HFFc6 (cell line): ENCODE data around the gene BAX. TPM values are rescaled to one million over a fixed set of nuclear protein-coding genes. Genes with fewer than 3 reads are reported as not detected.

ENCODE experiments used
- DNase-seq: peaks from one replicate; pipeline ENCODE4 v3.0.0-alpha.2; 2018
- H3K27ac Mint-ChIP-seq: 2 replicates; pipeline ENCODE4 v1.8.0; 2020; ENCODE audit warnings: mild to moderate bottlenecking, mixed read lengths
- H3K27me3 Mint-ChIP-seq: 2 replicates; pipeline ENCODE4 v1.8.0; 2021; ENCODE audit warnings: mild to moderate bottlenecking, moderate library complexity, mixed read lengths; ENCODE audit not compliant: insufficient read depth
- H3K36me3 Mint-ChIP-seq: 2 replicates; pipeline ENCODE4 v1.8.0; 2021; ENCODE audit warnings: low read depth, mixed read lengths
- H3K4me1 Mint-ChIP-seq: 2 replicates; pipeline ENCODE4 v1.8.0; 2020; ENCODE audit warnings: low read depth, mixed read lengths
- H3K4me3 Mint-ChIP-seq: 2 replicates; pipeline ENCODE4 v1.8.0; 2020; ENCODE audit warnings: mild to moderate bottlenecking, moderate library complexity, mixed read lengths
- H3K9me3 Mint-ChIP-seq: 2 replicates; pipeline ENCODE4 v1.8.0; 2020; ENCODE audit warnings: mild to moderate bottlenecking, mixed read lengths
- microRNA-seq: library from miRNA; unstranded; fragments of <30 nt; microRNA quantifications from one replicate; pipeline ENCODE4, GENCODE V29; 2019
- total RNA-seq, 6 experiments: library from RNA; stranded (reverse); fragmentation: NEBNext Ultra II Directional; extraction: Animal tissue kit (Norgen Biotek cat#: 25700); gene quantifications; 2 replicates in 1 of 6; 3 replicates in 5 of 6; pipeline ENCODE4 v1.2.3, GENCODE V29; 2021
- TF ChIP-seq, protein P1 (sequence below): fragments of 200-600 bp; sonication (generic); IDR thresholded peaks from 2 replicates; pipeline ENCODE4 v1.5.0; 2021; ENCODE audit warnings: antibody characterized with exemption, mild to moderate bottlenecking

The BAX gene
- total RNA-seq, 6 experiments from 2014 or later = 223 to 260 (median 244) TPM

GRCh38 chr19:49009828-49010227 lies 55.2 kb downstream of the BAX start:
- Mint-ChIP-seq H3K27me3 (peaks cover 1% of the 10 kb centered on the region), H3K4me1 (no peaks in the 10 kb centered on the region), H3K36me3 (peaks cover 22% of the 10 kb centered on the region), H3K4me3 (no peak overlapping the region), H3K27ac (no peak overlapping the region), H3K9me3 (no peaks in the 10 kb centered on the region)
- TF ChIP-seq, protein P1, sequence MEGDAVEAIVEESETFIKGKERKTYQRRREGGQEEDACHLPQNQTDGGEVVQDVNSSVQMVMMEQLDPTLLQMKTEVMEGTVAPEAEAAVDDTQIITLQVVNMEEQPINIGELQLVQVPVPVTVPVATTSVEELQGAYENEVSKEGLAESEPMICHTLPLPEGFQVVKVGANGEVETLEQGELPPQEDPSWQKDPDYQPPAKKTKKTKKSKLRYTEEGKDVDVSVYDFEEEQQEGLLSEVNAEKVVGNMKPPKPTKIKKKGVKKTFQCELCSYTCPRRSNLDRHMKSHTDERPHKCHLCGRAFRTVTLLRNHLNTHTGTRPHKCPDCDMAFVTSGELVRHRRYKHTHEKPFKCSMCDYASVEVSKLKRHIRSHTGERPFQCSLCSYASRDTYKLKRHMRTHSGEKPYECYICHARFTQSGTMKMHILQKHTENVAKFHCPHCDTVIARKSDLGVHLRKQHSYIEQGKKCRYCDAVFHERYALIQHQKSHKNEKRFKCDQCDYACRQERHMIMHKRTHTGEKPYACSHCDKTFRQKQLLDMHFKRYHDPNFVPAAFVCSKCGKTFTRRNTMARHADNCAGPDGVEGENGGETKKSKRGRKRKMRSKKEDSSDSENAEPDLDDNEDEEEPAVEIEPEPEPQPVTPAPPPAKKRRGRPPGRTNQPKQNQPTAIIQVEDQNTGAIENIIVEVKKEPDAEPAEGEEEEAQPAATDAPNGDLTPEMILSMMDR = no peak
- no peak for DNase-seq

GRCh38 chr19:49010453-49010852 lies 55.8 kb downstream of the BAX start:
- TF ChIP-seq, protein P1 = no peak
- no peak for DNase-seq

DNA sequence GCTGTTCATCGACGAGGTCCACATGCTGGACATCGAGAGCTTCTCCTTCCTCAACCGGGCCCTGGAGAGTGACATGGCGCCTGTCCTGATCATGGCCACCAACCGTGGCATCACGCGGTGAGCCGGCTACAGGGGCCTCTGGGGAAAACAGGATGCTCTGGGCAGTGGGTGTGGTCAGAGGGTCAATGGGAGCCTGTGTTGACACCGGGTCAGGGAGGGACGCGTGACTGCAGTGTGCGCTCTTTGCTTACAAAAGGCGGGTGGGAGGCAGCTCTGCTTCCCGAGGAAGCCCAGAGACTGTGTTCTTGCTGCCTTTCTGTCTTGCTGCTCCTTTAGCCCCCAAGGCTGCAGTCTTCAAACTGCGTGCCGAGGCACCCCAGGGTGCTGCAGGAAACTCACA lies 56.5 kb downstream of the BAX start:
- peaks cover 1% of the 10 kb centered on the region for H3K27me3 Mint-ChIP-seq
- TF ChIP-seq, protein P1 = no peak
- no peak overlapping the region for H3K4me3 Mint-ChIP-seq
- H3K9me3 Mint-ChIP-seq = no peaks in the 10 kb centered on the region
- no peak overlapping the region for H3K27ac Mint-ChIP-seq
- H3K36me3 Mint-ChIP-seq = peaks cover 27% of the 10 kb centered on the region
- no peaks in the 10 kb centered on the region for H3K4me1 Mint-ChIP-seq
- DNase-seq = no peak

More at GRCh38 chr19:49010453-49010852, 55.8 kb downstream of the BAX start:
- Mint-ChIP-seq H3K4me1 (no peaks in the 10 kb centered on the region), H3K27me3 (peaks cover 1% of the 10 kb centered on the region), H3K9me3 (no peaks in the 10 kb centered on the region), H3K36me3 (peaks cover 24% of the 10 kb centered on the region), H3K27ac (no peak overlapping the region), H3K4me3 (no peak overlapping the region)

Small RNA genes lying within 50 kb of the gene (microRNA-seq; reads per million reads assigned to microRNA genes)
- gene MIR6798 = 3.9 reads per million

Other genes with a start within 250 kb of the BAX start
- gene MAMSTR, start 235.2 kb upstream of the BAX start, total RNA-seq = 1 to 10 TPM; 2.7 to 4.5 (median 3.0) TPM
- under 1 TPM in 1 of 6 experiments, not detected in 5; 0.07 TPM for gene RASIP1, start 214.3 kb upstream of the BAX start, total RNA-seq
- gene IZUMO1, start 208.0 kb upstream of the BAX start, total RNA-seq = not detected
- under 1 TPM in 3 of 6 experiments, not detected in 3; 0.05 to 0.06 (median 0.05) TPM for gene FUT1, start 202.2 kb upstream of the BAX start, total RNA-seq
- gene FGF21, start 199.4 kb upstream of the BAX start, total RNA-seq = not detected
- gene BCAT2, start 143.8 kb upstream of the BAX start, total RNA-seq = 10 to 100 TPM; 31.3 to 41.2 (median 34.0) TPM
- gene HSD17B14, start 118.4 kb upstream of the BAX start, total RNA-seq = 1 to 10 TPM; 2.9 to 10.0 (median 8.9) TPM
- gene PLEKHA4, start 86.3 kb upstream of the BAX start, total RNA-seq = 10 to 100 TPM in 4 of 6 experiments, 1 to 10 TPM in 2; 7.7 to 15.1 (median 13.2) TPM
- gene PPP1R15A, start 82.5 kb upstream of the BAX start, total RNA-seq = 10 to 100 TPM; 70.2 to 97.3 (median 89.6) TPM
- under 1 TPM in 1 of 6 experiments, not detected in 5; 0.38 TPM for gene TULP2, start 56.1 kb upstream of the BAX start, total RNA-seq
- 100 to 1,000 TPM; 129 to 160 (median 152) TPM for gene NUCB1, start 54.6 kb upstream of the BAX start, total RNA-seq
- not detected for gene DHDH, start 21.2 kb upstream of the BAX start, total RNA-seq
- gene FTL, start 10.4 kb downstream of the BAX start, total RNA-seq = 1,000 to 10,000 TPM; 2,438 to 4,450 (median 3,824) TPM
- gene GYS1, start 38.4 kb downstream of the BAX start, total RNA-seq = 10 to 100 TPM; 76.0 to 90.8 (median 87.5) TPM
- 100 to 1,000 TPM; 131 to 161 (median 159) TPM for gene RUVBL2, start 39.0 kb downstream of the BAX start, total RNA-seq
- gene LHB, start 62.2 kb downstream of the BAX start, total RNA-seq = under 1 TPM in 1 of 6 experiments, not detected in 5; 0.46 TPM
- not detected for gene CGB3, start 69.5 kb downstream of the BAX start, total RNA-seq
- under 1 TPM in 1 of 6 experiments, not detected in 5; 0.55 TPM for gene CGB2, start 77.0 kb downstream of the BAX start, total RNA-seq
- gene CGB1, start 82.0 kb downstream of the BAX start, total RNA-seq = 1 to 10 TPM in 1 of 6 experiments, under 1 TPM in 1, not detected in 4; 0.38 to 1.0 TPM
- gene CGB5, start 89.0 kb downstream of the BAX start, total RNA-seq = under 1 TPM in 2 of 6 experiments, not detected in 4; 0.23 to 0.75 TPM
- 1 to 10 TPM in 4 of 6 experiments, under 1 TPM in 1, not detected in 1; 0.83 to 3.8 (median 3.7) TPM for gene CGB8, start 94.2 kb downstream of the BAX start, total RNA-seq
- 1 to 10 TPM in 4 of 6 experiments, under 1 TPM in 2; 0.36 to 2.2 (median 2.1) TPM for gene CGB7, start 102.9 kb downstream of the BAX start, total RNA-seq
- gene NTF4, start 109.9 kb downstream of the BAX start, total RNA-seq = 1 to 10 TPM in 2 of 6 experiments, under 1 TPM in 2, not detected in 2; 0.82 to 1.5 (median 1.1) TPM
- not detected for gene KCNA7, start 117.8 kb downstream of the BAX start, total RNA-seq
- gene SNRNP70, start 130.6 kb downstream of the BAX start, total RNA-seq = 100 to 1,000 TPM; 134 to 164 (median 156) TPM
- gene LIN7B, start 159.5 kb downstream of the BAX start, total RNA-seq = 10 to 100 TPM in 4 of 6 experiments, 1 to 10 TPM in 2; 9.3 to 12.7 (median 10.2) TPM
- gene C19orf73, start 164.3 kb downstream of the BAX start, total RNA-seq = 1 to 10 TPM in 1 of 6 experiments, under 1 TPM in 5; 0.60 to 1.1 (median 0.71) TPM
- gene PPFIA3, start 164.7 kb downstream of the BAX start, total RNA-seq = 1 to 10 TPM; 1.9 to 2.4 (median 2.3) TPM
- not detected for gene HRC, start 200.5 kb downstream of the BAX start, total RNA-seq
- 10 to 100 TPM; 25.5 to 32.5 (median 30.5) TPM for gene TRPM4, start 202.9 kb downstream of the BAX start, total RNA-seq